ENCODE measurements around the gene ZNF780A.
A peak's percentile ranks its signal among the peaks of the same experiment; 100 is the strongest.
"Not testable (repeated sequence)": the region's sequence is repeated elsewhere in the genome, so short reads cannot be mapped to it uniquely, and the experiment has no call there.

The ZNF780A gene

GRCh38 chr19:40055049-40055448, 35.7 kb downstream of the ZNF780A start:
- H3K27me3 ChIP-seq (ENCODE audit: control insufficient read depth in 1 of 2, insufficient read depth in 2 of 2, low read length in 2 of 2): no peaks in the 10 kb centered on the region
- H3K27ac ChIP-seq (ENCODE audit: low read length): no peak overlapping the region
- peak overlapping the region; percentile 77 to 85 for H3K9ac ChIP-seq (ENCODE audit: low read length in 2 of 2)
- H3K4me3 ChIP-seq (ENCODE audit: low read length in 2 of 2): peak overlapping the region; percentile 85 to 88
- H3K36me3 ChIP-seq (ENCODE audit: control insufficient read depth in 2 of 2, insufficient read depth in 2 of 2, low read length in 2 of 2): peaks cover 0 to 3% of the 10 kb centered on the region in 2 donors
- no peaks in the 10 kb centered on the region for H3K4me1 ChIP-seq (ENCODE audit: control insufficient read depth, insufficient read depth, low read length)
- peaks cover 3 to 6% of the 10 kb centered on the region in 2 donors for H3K9me3 ChIP-seq (ENCODE audit: control insufficient read depth in 2 of 2, low read length in 2 of 2)

GRCh38 chr19:40054632-40055031, 36.1 kb downstream of the ZNF780A start:
- H3K9ac ChIP-seq (ENCODE audit: low read length in 2 of 2): no peak overlapping the region
- H3K27me3 ChIP-seq (ENCODE audit: control insufficient read depth in 1 of 2, insufficient read depth in 2 of 2, low read length in 2 of 2): no peaks in the 10 kb centered on the region
- no peaks in the 10 kb centered on the region for H3K4me1 ChIP-seq (ENCODE audit: control insufficient read depth, insufficient read depth, low read length)
- peak overlapping the region in 1 of 2 donors; percentile 36 for H3K4me3 ChIP-seq (ENCODE audit: low read length in 2 of 2)
- peaks cover under 1 to 4% of the 10 kb centered on the region in 2 donors for H3K36me3 ChIP-seq (ENCODE audit: control insufficient read depth in 2 of 2, insufficient read depth in 2 of 2, low read length in 2 of 2)
- no peak overlapping the region for H3K27ac ChIP-seq (ENCODE audit: low read length)
- H3K9me3 ChIP-seq (ENCODE audit: control insufficient read depth in 2 of 2, low read length in 2 of 2): peaks cover 0 to 5% of the 10 kb centered on the region in 2 donors

GRCh38 chr19:40053491-40053890, 37.3 kb downstream of the ZNF780A start:
- no peaks in the 10 kb centered on the region for H3K27me3 ChIP-seq (ENCODE audit: control insufficient read depth in 1 of 2, insufficient read depth in 2 of 2, low read length in 2 of 2)
- H3K27ac ChIP-seq (ENCODE audit: low read length): no peak overlapping the region
- H3K4me1 ChIP-seq (ENCODE audit: control insufficient read depth, insufficient read depth, low read length): no peaks in the 10 kb centered on the region
- H3K36me3 ChIP-seq (ENCODE audit: control insufficient read depth in 2 of 2, insufficient read depth in 2 of 2, low read length in 2 of 2): peaks cover 8 to 11% of the 10 kb centered on the region in 2 donors
- H3K9ac ChIP-seq (ENCODE audit: low read length in 2 of 2): no peak overlapping the region
- no peaks in the 10 kb centered on the region for H3K9me3 ChIP-seq (ENCODE audit: control insufficient read depth in 2 of 2, low read length in 2 of 2)
- no peak overlapping the region for H3K4me3 ChIP-seq (ENCODE audit: low read length in 2 of 2)

GRCh38 chr19:40041718-40042117, 49.0 kb downstream of the ZNF780A start:
- not testable (repeated sequence) for H3K27ac ChIP-seq (ENCODE audit: low read length); H3K4me3 ChIP-seq (ENCODE audit: low read length in 2 of 2); H3K9ac ChIP-seq (ENCODE audit: low read length in 2 of 2); H3K27me3 ChIP-seq (ENCODE audit: control insufficient read depth in 1 of 2, insufficient read depth in 2 of 2, low read length in 2 of 2); H3K4me1 ChIP-seq (ENCODE audit: control insufficient read depth, insufficient read depth, low read length)
- H3K36me3 ChIP-seq (ENCODE audit: control insufficient read depth in 2 of 2, insufficient read depth in 2 of 2, low read length in 2 of 2): peaks cover 23 to 29% of the 10 kb centered on the region in 2 donors
- H3K9me3 ChIP-seq (ENCODE audit: control insufficient read depth in 2 of 2, low read length in 2 of 2): peaks cover 9 to 19% of the 10 kb centered on the region in 2 donors

GRCh38 chr19:40038047-40038446, 52.7 kb downstream of the ZNF780A start:
- not testable (repeated sequence) for H3K27ac ChIP-seq (ENCODE audit: low read length); H3K9ac ChIP-seq (ENCODE audit: low read length in 2 of 2); H3K4me1 ChIP-seq (ENCODE audit: control insufficient read depth, insufficient read depth, low read length); H3K4me3 ChIP-seq (ENCODE audit: low read length in 2 of 2); H3K36me3 ChIP-seq (ENCODE audit: control insufficient read depth in 2 of 2, insufficient read depth in 2 of 2, low read length in 2 of 2); H3K27me3 ChIP-seq (ENCODE audit: control insufficient read depth in 1 of 2, insufficient read depth in 2 of 2, low read length in 2 of 2)
- peaks cover 35 to 36% of the 10 kb centered on the region in 2 donors for H3K9me3 ChIP-seq (ENCODE audit: control insufficient read depth in 2 of 2, low read length in 2 of 2)

- Histone ChIP-seq H3K9ac (ENCODE audit: low read length in 2 of 2) (no peak overlapping the region), H3K27ac (ENCODE audit: low read length) (no peak overlapping the region), H3K4me3 (ENCODE audit: low read length in 2 of 2) (no peak overlapping the region), H3K4me1 (ENCODE audit: control insufficient read depth, insufficient read depth, low read length) (no peaks in the 10 kb centered on the region), H3K27me3 (ENCODE audit: control insufficient read depth in 1 of 2, insufficient read depth in 2 of 2, low read length in 2 of 2) (no peaks in the 10 kb centered on the region), H3K9me3 (ENCODE audit: control insufficient read depth in 2 of 2, low read length in 2 of 2) (peaks cover 39 to 53% of the 10 kb centered on the region in 2 donors), H3K36me3 (ENCODE audit: control insufficient read depth in 2 of 2, insufficient read depth in 2 of 2, low read length in 2 of 2) (peaks cover 0 to 4% of the 10 kb centered on the region in 2 donors)
Measured at GRCh38 chr19:40035996-40036395, 54.7 kb downstream of the ZNF780A start.

GRCh38 chr19:40033989-40034560, 56.7 kb downstream of the ZNF780A start:
- Histone ChIP-seq H3K4me1 (ENCODE audit: control insufficient read depth, insufficient read depth, low read length) (no peaks in the 10 kb centered on the region), H3K27ac (ENCODE audit: low read length) (no peak overlapping the region), H3K9ac (ENCODE audit: low read length in 2 of 2) (no peak overlapping the region), H3K9me3 (ENCODE audit: control insufficient read depth in 2 of 2, low read length in 2 of 2) (peaks cover 44 to 63% of the 10 kb centered on the region in 2 donors), H3K4me3 (ENCODE audit: low read length in 2 of 2) (no peak overlapping the region), H3K36me3 (ENCODE audit: control insufficient read depth in 2 of 2, insufficient read depth in 2 of 2, low read length in 2 of 2) (peaks cover 0 to 4% of the 10 kb centered on the region in 2 donors), H3K27me3 (ENCODE audit: control insufficient read depth in 1 of 2, insufficient read depth in 2 of 2, low read length in 2 of 2) (no peaks in the 10 kb centered on the region)

- Histone ChIP-seq H3K4me1 (ENCODE audit: control insufficient read depth, insufficient read depth, low read length) (no peaks in the 10 kb centered on the region), H3K9ac (ENCODE audit: low read length in 2 of 2) (no peak overlapping the region), H3K27ac (ENCODE audit: low read length) (no peak overlapping the region), H3K27me3 (ENCODE audit: control insufficient read depth in 1 of 2, insufficient read depth in 2 of 2, low read length in 2 of 2) (no peaks in the 10 kb centered on the region), H3K9me3 (ENCODE audit: control insufficient read depth in 2 of 2, low read length in 2 of 2) (peaks cover 42 to 71% of the 10 kb centered on the region in 2 donors), H3K4me3 (ENCODE audit: low read length in 2 of 2) (peak overlapping the region in 1 of 2 donors; percentile 10), H3K36me3 (ENCODE audit: control insufficient read depth in 2 of 2, insufficient read depth in 2 of 2, low read length in 2 of 2) (no peaks in the 10 kb centered on the region)
Measured at GRCh38 chr19:40026597-40026970, 64.2 kb downstream of the ZNF780A start.

GRCh38 chr19:40025938-40026596, 64.7 kb downstream of the ZNF780A start:
- Histone ChIP-seq H3K9me3 (ENCODE audit: control insufficient read depth in 2 of 2, low read length in 2 of 2) (peaks cover 39 to 66% of the 10 kb centered on the region in 2 donors), H3K27me3 (ENCODE audit: control insufficient read depth in 1 of 2, insufficient read depth in 2 of 2, low read length in 2 of 2) (no peaks in the 10 kb centered on the region), H3K36me3 (ENCODE audit: control insufficient read depth in 2 of 2, insufficient read depth in 2 of 2, low read length in 2 of 2) (no peaks in the 10 kb centered on the region), H3K27ac (ENCODE audit: low read length) (no peak overlapping the region), H3K4me1 (ENCODE audit: control insufficient read depth, insufficient read depth, low read length) (no peaks in the 10 kb centered on the region), H3K4me3 (ENCODE audit: low read length in 2 of 2) (no peak overlapping the region), H3K9ac (ENCODE audit: low read length in 2 of 2) (no peak overlapping the region)

GRCh38 chr19:40023969-40024368, 66.8 kb downstream of the ZNF780A start:
- Histone ChIP-seq H3K27ac (ENCODE audit: low read length) (no peak overlapping the region), H3K9me3 (ENCODE audit: control insufficient read depth in 2 of 2, low read length in 2 of 2) (peaks cover 33 to 54% of the 10 kb centered on the region in 2 donors)

More at GRCh38 chr19:40023969-40024368, 66.8 kb downstream of the ZNF780A start:
- Histone ChIP-seq H3K4me1 (ENCODE audit: control insufficient read depth, insufficient read depth, low read length) (no peaks in the 10 kb centered on the region), H3K27me3 (ENCODE audit: control insufficient read depth in 1 of 2, insufficient read depth in 2 of 2, low read length in 2 of 2) (no peaks in the 10 kb centered on the region), H3K9ac (ENCODE audit: low read length in 2 of 2) (no peak overlapping the region), H3K4me3 (ENCODE audit: low read length in 2 of 2) (peak overlapping the region in 1 of 2 donors; percentile 9), H3K36me3 (ENCODE audit: control insufficient read depth in 2 of 2, insufficient read depth in 2 of 2, low read length in 2 of 2) (no peaks in the 10 kb centered on the region)
